ENCODE data around the gene ITGB5. TPM values are rescaled to one million over a fixed set of nuclear protein-coding genes. Genes with fewer than 3 reads are reported as not detected.

The ITGB5 gene
- total RNA-seq, 1 experiment from 2014 or later, result 132 TPM

- no TSS peak for BruUV-seq (replicated peaks)
- ChIA-PET CTCF (no interaction called here), POLR2A (no interaction called here)
- no peaks in the 10 kb centered on the region for H3K36me3 Mint-ChIP-seq (ENCODE audit: insufficient read depth, unreplicated experiment)
- TF ChIP-seq CTCF (IDR thresholded peaks at IDR 0.05; ENCODE audit: insufficient read depth in 1 of 2, low read depth in 1 of 2, low read length in 1 of 2, severe bottlenecking in 1 of 2, unreplicated experiment in 1 of 2), result no peak
- H3K4me1 Mint-ChIP-seq (ENCODE audit: low read depth, unreplicated experiment), result peaks cover 7% of the 10 kb centered on the region
- DNase-seq, result no peak
- no peak overlapping the region for H3K27ac Mint-ChIP-seq (ENCODE audit: unreplicated experiment)
- no peak overlapping the region for H3K4me3 Mint-ChIP-seq (ENCODE audit: unreplicated experiment)
- intact Hi-C loops (cut with micrococcal nuclease; ENCODE audit: unreplicated experiment), result loop anchor here (10.0 kb wide), 1 partner anchor 661 kb away; no protein-coding TSS in a partner anchor
- H3K4me3 ChIP-seq (ENCODE audit: low read depth, low read length), result no peak overlapping the region
- no peaks in the 10 kb centered on the region for H3K9me3 Mint-ChIP-seq (ENCODE audit: unreplicated experiment)
- no peaks in the 10 kb centered on the region for H3K27me3 Mint-ChIP-seq (ENCODE audit: insufficient read depth, unreplicated experiment)
- no peaks in the 10 kb centered on the region for H3K9me3 ChIP-seq
- H3K27me3 ChIP-seq (replicated peaks; ENCODE audit: control insufficient read depth, insufficient read depth, low read length), result no peaks in the 10 kb centered on the region
- no peaks in the 10 kb centered on the region for H3K36me3 ChIP-seq (ENCODE audit: control insufficient read depth, insufficient read depth, low read length)
- no peaks in the 10 kb centered on the region for H3K4me1 ChIP-seq
These were observed 36.7 kb upstream of the ITGB5 start for GRCh38 chr3:124923833-124924232.

- ChIA-PET CTCF (no interaction called here), POLR2A (no interaction called here)
- no peak for DNase-seq
- Histone ChIP-seq H3K9me3 (no peaks in the 10 kb centered on the region), H3K4me1 (no peaks in the 10 kb centered on the region), H3K27me3 (replicated peaks; ENCODE audit: control insufficient read depth, insufficient read depth, low read length) (no peaks in the 10 kb centered on the region), H3K4me3 (ENCODE audit: low read depth, low read length) (no peak overlapping the region), H3K36me3 (ENCODE audit: control insufficient read depth, insufficient read depth, low read length) (no peaks in the 10 kb centered on the region)
- peaks cover 7% of the 10 kb centered on the region for H3K4me1 Mint-ChIP-seq (ENCODE audit: low read depth, unreplicated experiment)
- no peak overlapping the region for H3K27ac Mint-ChIP-seq (ENCODE audit: unreplicated experiment)
- no peaks in the 10 kb centered on the region for H3K27me3 Mint-ChIP-seq (ENCODE audit: insufficient read depth, unreplicated experiment)
- H3K9me3 Mint-ChIP-seq (ENCODE audit: unreplicated experiment), result no peaks in the 10 kb centered on the region
- no peak overlapping the region for H3K4me3 Mint-ChIP-seq (ENCODE audit: unreplicated experiment)
- intact Hi-C loops (cut with micrococcal nuclease; ENCODE audit: unreplicated experiment), result loop anchor here (10.0 kb wide), 1 partner anchor 664 kb away; no protein-coding TSS in a partner anchor
- no peak for TF ChIP-seq CTCF (IDR thresholded peaks at IDR 0.05; ENCODE audit: insufficient read depth in 1 of 2, low read depth in 1 of 2, low read length in 1 of 2, severe bottlenecking in 1 of 2, unreplicated experiment in 1 of 2)
- BruUV-seq (replicated peaks), result no TSS peak
- no peaks in the 10 kb centered on the region for H3K36me3 Mint-ChIP-seq (ENCODE audit: insufficient read depth, unreplicated experiment)
These were observed 33.6 kb upstream of the ITGB5 start for GRCh38 chr3:124920718-124921117.

- no peaks in the 10 kb centered on the region for H3K36me3 ChIP-seq (ENCODE audit: control insufficient read depth, insufficient read depth, low read length)
- TF ChIP-seq CTCF (IDR thresholded peaks at IDR 0.05; ENCODE audit: insufficient read depth in 1 of 2, low read depth in 1 of 2, low read length in 1 of 2, severe bottlenecking in 1 of 2, unreplicated experiment in 1 of 2), result no peak
- Mint-ChIP-seq H3K27me3 (ENCODE audit: insufficient read depth, unreplicated experiment) (no peaks in the 10 kb centered on the region), H3K27ac (ENCODE audit: unreplicated experiment) (no peak overlapping the region), H3K4me3 (ENCODE audit: unreplicated experiment) (no peak overlapping the region), H3K4me1 (ENCODE audit: low read depth, unreplicated experiment) (peaks cover 7% of the 10 kb centered on the region), H3K36me3 (ENCODE audit: insufficient read depth, unreplicated experiment) (no peaks in the 10 kb centered on the region), H3K9me3 (ENCODE audit: unreplicated experiment) (no peaks in the 10 kb centered on the region)
- ChIA-PET POLR2A (no interaction called here), CTCF (no interaction called here)
- H3K4me3 ChIP-seq (ENCODE audit: low read depth, low read length), result no peak overlapping the region
- no peaks in the 10 kb centered on the region for H3K4me1 ChIP-seq
- H3K27me3 ChIP-seq (replicated peaks; ENCODE audit: control insufficient read depth, insufficient read depth, low read length), result no peaks in the 10 kb centered on the region
- H3K9me3 ChIP-seq, result no peaks in the 10 kb centered on the region
- no TSS peak for BruUV-seq (replicated peaks)
- peak in 1 of 2 experiments; percentile 32 for DNase-seq
- intact Hi-C loops (cut with micrococcal nuclease; ENCODE audit: unreplicated experiment), result loop anchor here (10.0 kb wide), 1 partner anchor 665 kb away; no protein-coding TSS in a partner anchor
These were observed 32.6 kb upstream of the ITGB5 start for GRCh38 chr3:124919756-124920155.

Measured in Caco-2 (cell line).